Liver (tissue), 9 donors: Measurements from ENCODE around the gene ACTRT2. TPM values are rescaled to one million over a fixed set of nuclear protein-coding genes. Genes with fewer than 3 reads are reported as not detected.

Experiments
- DNase-seq: peaks from one replicate; pipeline ENCODE4 v3.0.0-alpha.2; 2017; ENCODE audit warnings: low spot score
- H3K27ac ChIP-seq, 2 donors: one replicate each; pipeline ENCODE4 v1.7.0; 2013; ENCODE audit warnings: inconsistent platforms in 2 of 2, low read length in 2 of 2, control low read depth in 1 of 2, low read depth in 1 of 2, mild to moderate bottlenecking in 1 of 2
- H3K27me3 ChIP-seq, 4 donors: one replicate each; pipeline versions ENCODE4 v1.6.1 to v1.7.0; 2013; ENCODE audit warnings: low read length in 3 of 4, inconsistent platforms in 1 of 4, mild to moderate bottlenecking in 1 of 4, moderate library complexity in 1 of 4; ENCODE audit not compliant: control insufficient read depth in 4 of 4, insufficient read depth in 4 of 4
- H3K36me3 ChIP-seq, 4 donors: one replicate each; pipeline versions ENCODE4 v1.6.1 to v1.7.0; 2013; ENCODE audit warnings: low read length in 3 of 4, mild to moderate bottlenecking in 3 of 4, low read depth in 1 of 4, moderate library complexity in 1 of 4; ENCODE audit not compliant: control insufficient read depth in 4 of 4, insufficient read depth in 3 of 4
- H3K4me1 ChIP-seq, 4 donors: one replicate each; pipeline versions ENCODE4 v1.6.1 to v1.7.0; 2013; ENCODE audit warnings: low read length in 3 of 4, mild to moderate bottlenecking in 3 of 4, moderate library complexity in 1 of 4; ENCODE audit not compliant: control insufficient read depth in 4 of 4, insufficient read depth in 4 of 4
- H3K4me3 ChIP-seq, 3 donors: one replicate each; pipeline versions ENCODE4 v1.6.1 to v1.7.0; 2013; ENCODE audit warnings: low read length in 3 of 3, control low read depth in 1 of 3, low read depth in 1 of 3, mild to moderate bottlenecking in 1 of 3
- H3K9ac ChIP-seq, 2 donors: one replicate each; pipeline ENCODE4 v1.7.0; 2013; ENCODE audit warnings: low read length in 2 of 2, mild to moderate bottlenecking in 2 of 2, moderate library complexity in 2 of 2, control low read depth in 1 of 2, low read depth in 1 of 2
- H3K9me3 ChIP-seq, 4 donors: one replicate each; pipeline versions ENCODE4 v1.6.1 to v1.7.0; 2013; ENCODE audit warnings: low read length in 3 of 4; ENCODE audit not compliant: control insufficient read depth in 4 of 4
- EGR1 ChIP-seq, 2 donors: IDR thresholded peaks; 2 replicates each; pipeline ENCODE4 v1.6.1; 2016 to 2018; ENCODE audit warnings: antibody characterized with exemption in 2 of 2, low read depth in 2 of 2
- FOXA1 ChIP-seq: IDR thresholded peaks from 2 replicates; pipeline ENCODE4 v1.6.1; 2016; ENCODE audit warnings: antibody characterized with exemption
- GABPA ChIP-seq, 2 donors: IDR thresholded peaks in 1 of 2; conservative IDR thresholded peaks in 1 of 2; 2 replicates each; pipeline ENCODE4 v1.6.1; 2016; ENCODE audit warnings: antibody characterized with exemption in 2 of 2, mild to moderate bottlenecking in 1 of 2, moderate library complexity in 1 of 2
- HNF4A ChIP-seq, 2 donors: conservative IDR thresholded peaks; 2 replicates each; pipeline ENCODE4 v1.6.1; 2016; ENCODE audit warnings: antibody characterized with exemption in 2 of 2, mild to moderate bottlenecking in 2 of 2
- HNF4G ChIP-seq: IDR thresholded peaks from 2 replicates; pipeline ENCODE4 v1.6.1; 2016; ENCODE audit warnings: antibody characterized with exemption
- JUND ChIP-seq, 2 donors: IDR thresholded peaks; 2 replicates each; pipeline ENCODE4 v1.6.1; 2016; ENCODE audit warnings: antibody characterized with exemption in 2 of 2
- RAD21 ChIP-seq, 2 donors: IDR thresholded peaks; 2 replicates each; pipeline ENCODE4 v1.6.1; 2016; ENCODE audit warnings: antibody characterized with exemption in 2 of 2, mild to moderate bottlenecking in 2 of 2
- SP1 ChIP-seq: IDR thresholded peaks from 2 replicates; pipeline ENCODE4 v1.6.1; 2018; ENCODE audit warnings: antibody characterized with exemption, mild to moderate bottlenecking
- TAF1 ChIP-seq: conservative IDR thresholded peaks from 2 replicates; pipeline ENCODE4 v1.6.1; 2016; ENCODE audit warnings: antibody characterized with exemption, mild to moderate bottlenecking
- YY1 ChIP-seq: IDR thresholded peaks from 2 replicates; pipeline ENCODE4 v1.6.1; 2016; ENCODE audit warnings: antibody characterized with exemption, mild to moderate bottlenecking
- WGBS: extraction: QIAGEN DNeasy Blood & Tissue Kit; methylation state at CpG from one replicate; pipeline ENCODE4 v1.1.7; 2013; 5-methylcytosine and 5-hydroxymethylcytosine counted together
- polyA plus RNA-seq, 2 donors: library from polyadenylated mRNA; stranded (reverse) in 1 of 2; unstranded in 1 of 2; fragments of 200-250 nt in 1 of 2; fragments of >200 nt in 1 of 2; fragmentation: Nextera tagmentation in 1 of 2; extraction: Ambion mirVana in 1 of 2; gene quantifications; one replicate each; pipeline versions ENCODE4 v1.2.1 to v1.2.3, GENCODE V29; 2013 to 2015
- total RNA-seq, 2 donors: library from RNA; depleted of rRNA; stranded (reverse); fragments of >200 nt; gene quantifications; one replicate each; pipeline ENCODE4 v1.2.3, GENCODE V29; 2014
- TF ChIP-seq, protein P1 (sequence below): IDR thresholded peaks from 2 replicates; pipeline ENCODE4 v1.6.1; 2016; ENCODE audit warnings: antibody characterized with exemption
- TF ChIP-seq, protein P2 (sequence below): IDR thresholded peaks from 2 replicates; pipeline ENCODE4 v1.6.1; 2016; ENCODE audit warnings: antibody characterized with exemption, mild to moderate bottlenecking
- TF ChIP-seq, protein P3 (sequence below): fragments of 150-350 bp; IDR thresholded peaks from 2 replicates; pipeline ENCODE4 v1.5.1; 2017; ENCODE audit warnings: improper control_type of control experiment, low read depth, low read length; ENCODE audit not compliant: missing input control
- TF ChIP-seq, protein P4 (sequence below): IDR thresholded peaks from 2 replicates; pipeline ENCODE4 v1.6.1; 2016; ENCODE audit warnings: antibody characterized with exemption
- TF ChIP-seq, protein P5 (sequence below): IDR thresholded peaks from 2 replicates; pipeline ENCODE4 v1.6.1; 2016; ENCODE audit warnings: antibody characterized with exemption
- donor health status: healthy.
- donor health status: healthy.
- donor health status: healthy.
- donor health status: healthy.
- donor health status: healthy.

ACTRT2 gene
- total and polyA plus RNA-seq, 4 donors = not detected

DNA sequence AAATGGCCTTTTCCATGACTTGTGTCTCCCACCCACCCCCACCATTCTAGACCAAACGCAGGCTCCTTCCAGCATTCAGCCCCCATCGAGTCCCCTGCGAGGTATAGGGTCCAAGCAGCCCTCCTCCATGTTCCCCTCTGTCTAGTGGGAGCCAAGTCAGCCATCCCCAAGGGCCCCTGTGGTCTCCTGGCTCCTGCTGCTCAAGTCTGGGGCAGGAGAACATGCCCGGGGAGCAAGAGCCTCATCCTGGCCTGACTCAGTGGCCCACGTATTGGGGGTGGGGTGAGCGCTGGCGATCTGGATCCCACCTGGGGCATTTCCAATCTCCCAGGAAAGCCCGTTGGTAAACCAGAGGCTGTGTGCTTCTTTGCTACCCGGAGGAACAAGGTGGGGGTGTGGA, 43.6 kb downstream of the ACTRT2 start:
- Histone ChIP-seq H3K36me3 (no peaks in the 10 kb centered on the region), H3K4me3 (no peak overlapping the region), H3K27me3 (peaks cover 0 to 19% (median 7%) of the 10 kb centered on the region in 4 donors), H3K27ac (no peak overlapping the region), H3K9me3 (no peaks in the 10 kb centered on the region), H3K4me1 (peaks cover 5 to 19% (median 17%) of the 10 kb centered on the region in 4 donors), H3K9ac (no peak overlapping the region)
- DNase-seq = no peak
- TF ChIP-seq GABPA (IDR thresholded peaks at IDR 0.05 in 1 of 2, conservative IDR thresholded peaks at IDR 0.05 in 1 of 2) = no peak
- TF ChIP-seq FOXA1 = no peak
- no peak for TF ChIP-seq EGR1 (IDR thresholded peaks at IDR 0.05; ENCODE audit: low read depth in 2 of 2)
- TF ChIP-seq, protein P1, sequence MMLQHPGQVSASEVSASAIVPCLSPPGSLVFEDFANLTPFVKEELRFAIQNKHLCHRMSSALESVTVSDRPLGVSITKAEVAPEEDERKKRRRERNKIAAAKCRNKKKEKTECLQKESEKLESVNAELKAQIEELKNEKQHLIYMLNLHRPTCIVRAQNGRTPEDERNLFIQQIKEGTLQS = no peak
- TF ChIP-seq, protein P2, sequence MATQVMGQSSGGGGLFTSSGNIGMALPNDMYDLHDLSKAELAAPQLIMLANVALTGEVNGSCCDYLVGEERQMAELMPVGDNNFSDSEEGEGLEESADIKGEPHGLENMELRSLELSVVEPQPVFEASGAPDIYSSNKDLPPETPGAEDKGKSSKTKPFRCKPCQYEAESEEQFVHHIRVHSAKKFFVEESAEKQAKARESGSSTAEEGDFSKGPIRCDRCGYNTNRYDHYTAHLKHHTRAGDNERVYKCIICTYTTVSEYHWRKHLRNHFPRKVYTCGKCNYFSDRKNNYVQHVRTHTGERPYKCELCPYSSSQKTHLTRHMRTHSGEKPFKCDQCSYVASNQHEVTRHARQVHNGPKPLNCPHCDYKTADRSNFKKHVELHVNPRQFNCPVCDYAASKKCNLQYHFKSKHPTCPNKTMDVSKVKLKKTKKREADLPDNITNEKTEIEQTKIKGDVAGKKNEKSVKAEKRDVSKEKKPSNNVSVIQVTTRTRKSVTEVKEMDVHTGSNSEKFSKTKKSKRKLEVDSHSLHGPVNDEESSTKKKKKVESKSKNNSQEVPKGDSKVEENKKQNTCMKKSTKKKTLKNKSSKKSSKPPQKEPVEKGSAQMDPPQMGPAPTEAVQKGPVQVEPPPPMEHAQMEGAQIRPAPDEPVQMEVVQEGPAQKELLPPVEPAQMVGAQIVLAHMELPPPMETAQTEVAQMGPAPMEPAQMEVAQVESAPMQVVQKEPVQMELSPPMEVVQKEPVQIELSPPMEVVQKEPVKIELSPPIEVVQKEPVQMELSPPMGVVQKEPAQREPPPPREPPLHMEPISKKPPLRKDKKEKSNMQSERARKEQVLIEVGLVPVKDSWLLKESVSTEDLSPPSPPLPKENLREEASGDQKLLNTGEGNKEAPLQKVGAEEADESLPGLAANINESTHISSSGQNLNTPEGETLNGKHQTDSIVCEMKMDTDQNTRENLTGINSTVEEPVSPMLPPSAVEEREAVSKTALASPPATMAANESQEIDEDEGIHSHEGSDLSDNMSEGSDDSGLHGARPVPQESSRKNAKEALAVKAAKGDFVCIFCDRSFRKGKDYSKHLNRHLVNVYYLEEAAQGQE = no peak
- TF ChIP-seq RAD21 (IDR thresholded peaks at IDR 0.05) = no peak
- TF ChIP-seq, protein P3, sequence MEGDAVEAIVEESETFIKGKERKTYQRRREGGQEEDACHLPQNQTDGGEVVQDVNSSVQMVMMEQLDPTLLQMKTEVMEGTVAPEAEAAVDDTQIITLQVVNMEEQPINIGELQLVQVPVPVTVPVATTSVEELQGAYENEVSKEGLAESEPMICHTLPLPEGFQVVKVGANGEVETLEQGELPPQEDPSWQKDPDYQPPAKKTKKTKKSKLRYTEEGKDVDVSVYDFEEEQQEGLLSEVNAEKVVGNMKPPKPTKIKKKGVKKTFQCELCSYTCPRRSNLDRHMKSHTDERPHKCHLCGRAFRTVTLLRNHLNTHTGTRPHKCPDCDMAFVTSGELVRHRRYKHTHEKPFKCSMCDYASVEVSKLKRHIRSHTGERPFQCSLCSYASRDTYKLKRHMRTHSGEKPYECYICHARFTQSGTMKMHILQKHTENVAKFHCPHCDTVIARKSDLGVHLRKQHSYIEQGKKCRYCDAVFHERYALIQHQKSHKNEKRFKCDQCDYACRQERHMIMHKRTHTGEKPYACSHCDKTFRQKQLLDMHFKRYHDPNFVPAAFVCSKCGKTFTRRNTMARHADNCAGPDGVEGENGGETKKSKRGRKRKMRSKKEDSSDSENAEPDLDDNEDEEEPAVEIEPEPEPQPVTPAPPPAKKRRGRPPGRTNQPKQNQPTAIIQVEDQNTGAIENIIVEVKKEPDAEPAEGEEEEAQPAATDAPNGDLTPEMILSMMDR = no peak
- TF ChIP-seq TAF1 = no peak
- TF ChIP-seq JUND (IDR thresholded peaks at IDR 0.05) = no peak
- TF ChIP-seq SP1 = no peak
- TF ChIP-seq HNF4A (conservative IDR thresholded peaks at IDR 0.05) = no peak
- TF ChIP-seq, protein P4, sequence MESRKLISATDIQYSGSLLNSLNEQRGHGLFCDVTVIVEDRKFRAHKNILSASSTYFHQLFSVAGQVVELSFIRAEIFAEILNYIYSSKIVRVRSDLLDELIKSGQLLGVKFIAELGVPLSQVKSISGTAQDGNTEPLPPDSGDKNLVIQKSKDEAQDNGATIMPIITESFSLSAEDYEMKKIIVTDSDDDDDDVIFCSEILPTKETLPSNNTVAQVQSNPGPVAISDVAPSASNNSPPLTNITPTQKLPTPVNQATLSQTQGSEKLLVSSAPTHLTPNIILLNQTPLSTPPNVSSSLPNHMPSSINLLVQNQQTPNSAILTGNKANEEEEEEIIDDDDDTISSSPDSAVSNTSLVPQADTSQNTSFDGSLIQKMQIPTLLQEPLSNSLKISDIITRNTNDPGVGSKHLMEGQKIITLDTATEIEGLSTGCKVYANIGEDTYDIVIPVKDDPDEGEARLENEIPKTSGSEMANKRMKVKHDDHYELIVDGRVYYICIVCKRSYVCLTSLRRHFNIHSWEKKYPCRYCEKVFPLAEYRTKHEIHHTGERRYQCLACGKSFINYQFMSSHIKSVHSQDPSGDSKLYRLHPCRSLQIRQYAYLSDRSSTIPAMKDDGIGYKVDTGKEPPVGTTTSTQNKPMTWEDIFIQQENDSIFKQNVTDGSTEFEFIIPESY = no peak
- no peak for TF ChIP-seq HNF4G
- TF ChIP-seq, protein P5, sequence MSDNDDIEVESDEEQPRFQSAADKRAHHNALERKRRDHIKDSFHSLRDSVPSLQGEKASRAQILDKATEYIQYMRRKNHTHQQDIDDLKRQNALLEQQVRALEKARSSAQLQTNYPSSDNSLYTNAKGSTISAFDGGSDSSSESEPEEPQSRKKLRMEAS = no peak
- WGBS = 67% methylated on average over 9 of the region's 9 CpGs

DNA sequence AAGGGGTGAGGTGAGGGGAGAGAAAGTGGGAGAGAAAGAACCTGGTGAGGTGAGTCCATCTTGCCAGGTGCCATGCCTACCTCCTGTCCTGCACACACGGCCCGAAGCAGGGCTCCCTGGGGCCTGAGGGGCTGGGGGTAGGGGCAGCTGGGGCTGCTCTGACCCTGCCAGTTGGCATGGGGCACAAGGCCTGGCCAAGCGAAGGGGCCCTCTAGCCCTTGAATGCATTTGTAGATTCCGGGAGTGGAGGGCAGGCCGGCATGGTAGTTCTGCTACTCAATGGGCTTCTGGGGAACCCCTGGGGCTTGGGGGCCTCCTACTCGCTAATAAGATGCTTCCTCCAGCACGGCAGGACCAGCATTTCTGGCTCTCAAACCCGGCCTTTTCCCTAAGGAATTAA, 44.1 kb downstream of the ACTRT2 start:
- TF ChIP-seq HNF4A (conservative IDR thresholded peaks at IDR 0.05) (no peak), FOXA1 (no peak), YY1 (no peak), JUND (IDR thresholded peaks at IDR 0.05) (no peak)
- Histone ChIP-seq H3K9me3 (no peaks in the 10 kb centered on the region), H3K4me3 (no peak overlapping the region), H3K9ac (no peak overlapping the region), H3K27ac (no peak overlapping the region), H3K27me3 (peaks cover 0 to 19% (median 7%) of the 10 kb centered on the region in 4 donors), H3K4me1 (peaks cover 5 to 19% (median 17%) of the 10 kb centered on the region in 4 donors), H3K36me3 (no peaks in the 10 kb centered on the region)
- no peak for DNase-seq
- 70% methylated on average over 8 of the region's 8 CpGs for WGBS
